HG02763 (cell line): ENCODE results near the gene TMEM119.
"Not testable (repeated sequence)": the region's sequence is repeated elsewhere in the genome, so short reads cannot be mapped to it uniquely, and the experiment has no call there.

Source experiments
- ATAC-seq: cut with Tn5 transposase; IDR thresholded peaks from one replicate; pipeline ENCODE4 v1.9.1; 2021; ENCODE audit warnings: mild to moderate bottlenecking, moderate library complexity; ENCODE audit not compliant: unreplicated experiment

TMEM119 gene

GRCh38 chr12:108635201-108635996 is 37.5 kb upstream of the TMEM119 start:
- peak; percentile 41 for ATAC-seq

- no peak for ATAC-seq
These were observed 36.5 kb upstream of the TMEM119 start for GRCh38 chr12:108634341-108634751.

- ATAC-seq: peak; percentile 50
These were observed 35.8 kb upstream of the TMEM119 start, which contains the start of gene SELPLG for GRCh38 chr12:108633534-108634248. Gene SELPLG (minus strand): TSS chr12:108633894. CDS start chr12:108624307, 9,587 bp downstream.

GRCh38 chr12:108633081-108633533 is 35.2 kb upstream of the TMEM119 start:
- ATAC-seq: no peak

DNA sequence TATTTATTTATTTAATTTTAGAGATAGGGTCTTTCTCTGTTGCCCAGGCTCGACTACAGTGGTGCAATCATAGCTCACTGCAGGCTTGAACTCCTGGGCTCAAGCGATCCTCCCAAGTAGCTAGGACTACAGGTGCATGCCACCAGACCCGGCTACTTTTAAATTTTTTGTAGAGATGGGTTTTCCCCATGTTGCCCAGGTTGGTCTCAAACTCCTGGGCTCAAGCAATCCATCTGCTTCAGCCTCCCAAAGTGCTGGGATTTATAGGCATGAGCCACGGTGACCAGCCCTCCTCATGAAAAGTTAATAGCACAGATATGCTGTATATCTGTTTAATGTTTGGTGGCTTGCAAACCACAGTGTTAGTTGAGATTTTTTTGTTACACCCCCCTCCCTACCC is 33.4 kb upstream of the TMEM119 start:
- ATAC-seq: not testable (repeated sequence)

DNA sequence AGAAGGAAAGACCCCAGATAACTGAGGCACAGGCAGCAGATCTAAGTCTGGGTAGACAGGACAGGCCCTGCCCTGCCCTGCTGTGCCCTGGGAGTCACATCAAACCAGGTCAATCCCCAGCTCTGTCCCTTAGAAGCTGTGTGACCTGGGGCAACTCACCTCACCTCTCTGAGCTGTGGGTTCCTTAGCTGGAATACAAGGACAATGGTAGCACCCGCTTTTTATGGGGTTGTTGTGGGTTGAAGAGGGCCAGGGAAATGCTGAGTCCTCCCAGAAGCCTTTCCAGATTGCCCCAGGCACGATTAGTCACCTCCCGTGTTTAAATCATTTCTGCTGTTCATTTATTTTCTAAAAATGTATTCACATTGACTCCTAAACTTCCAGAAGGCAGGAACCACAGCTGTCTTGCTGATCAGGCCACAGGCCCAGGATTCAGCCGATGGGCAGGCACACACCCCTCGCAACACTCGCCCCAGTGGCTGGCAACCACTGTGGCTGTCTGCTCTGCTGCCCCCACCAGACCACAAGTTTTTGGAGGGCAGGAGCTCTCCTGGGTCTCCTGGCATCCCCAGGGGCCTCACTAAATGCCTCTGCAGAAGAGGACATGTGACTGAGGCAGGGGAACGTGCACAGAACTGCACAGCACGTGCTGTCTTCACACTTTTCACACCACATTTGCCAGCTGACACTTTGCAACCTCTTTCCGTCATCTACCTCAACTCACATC is 32.8 kb upstream of the TMEM119 start:
- ATAC-seq: no peak

GRCh38 chr12:108629824-108630476 is 32.1 kb upstream of the TMEM119 start:
- no peak for ATAC-seq

DNA sequence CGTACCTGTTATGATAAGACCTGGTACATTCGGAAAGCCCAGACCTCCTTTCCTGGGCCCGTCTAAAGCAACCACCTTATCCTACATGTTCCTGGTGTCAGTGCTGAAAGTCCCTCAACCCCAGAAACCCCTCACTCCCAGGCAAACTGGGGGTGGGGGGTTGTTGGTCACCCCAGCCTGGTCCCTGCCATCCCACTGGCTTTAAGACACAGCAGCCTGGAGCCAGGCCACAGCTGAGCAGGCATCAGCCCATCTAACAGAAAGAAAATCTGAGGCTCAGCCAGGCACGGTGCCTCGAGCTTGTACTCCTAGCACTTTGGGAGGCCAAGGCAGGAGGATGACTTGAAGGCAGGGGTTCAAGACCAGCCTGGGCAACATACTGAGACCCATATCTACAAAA is 31.3 kb upstream of the TMEM119 start:
- no peak for ATAC-seq

DNA sequence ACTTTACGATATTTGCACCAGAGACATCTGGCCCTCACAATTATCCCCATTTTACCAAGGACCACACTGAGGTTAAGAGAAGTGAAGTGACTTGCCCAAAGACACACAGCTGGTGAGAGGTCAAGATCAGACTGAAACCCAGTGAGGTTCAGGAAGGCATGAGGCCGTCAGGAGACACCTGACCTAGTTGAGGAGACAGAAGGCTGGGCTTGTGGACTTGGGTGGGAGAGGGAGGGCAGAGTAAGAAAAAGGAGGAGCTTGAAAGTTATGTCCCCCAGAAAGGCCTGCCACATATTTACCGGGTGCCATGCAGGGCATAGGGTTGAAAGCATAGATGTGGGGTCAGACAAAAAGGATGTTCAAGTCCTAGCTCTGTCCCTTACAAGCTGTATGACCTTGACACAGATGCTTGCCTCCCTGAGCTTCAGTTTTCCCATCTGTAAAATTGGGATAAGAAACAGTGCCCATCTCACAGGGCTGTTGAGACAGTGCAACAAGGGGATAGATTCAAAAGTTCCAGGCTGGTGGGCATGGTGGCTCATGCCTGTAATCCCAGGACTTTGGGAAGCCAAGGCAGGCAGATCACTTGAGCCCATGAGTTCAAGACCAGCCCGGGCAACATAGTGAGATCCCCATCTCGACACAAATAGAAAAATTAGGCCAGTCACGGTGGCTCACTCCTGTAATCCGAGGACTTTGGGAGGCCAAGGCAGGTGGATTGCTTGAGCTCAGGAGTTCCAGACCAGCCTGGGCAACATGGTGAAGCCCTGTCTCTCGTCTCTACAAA is 29.4 kb upstream of the TMEM119 start:
- no peak for ATAC-seq

DNA sequence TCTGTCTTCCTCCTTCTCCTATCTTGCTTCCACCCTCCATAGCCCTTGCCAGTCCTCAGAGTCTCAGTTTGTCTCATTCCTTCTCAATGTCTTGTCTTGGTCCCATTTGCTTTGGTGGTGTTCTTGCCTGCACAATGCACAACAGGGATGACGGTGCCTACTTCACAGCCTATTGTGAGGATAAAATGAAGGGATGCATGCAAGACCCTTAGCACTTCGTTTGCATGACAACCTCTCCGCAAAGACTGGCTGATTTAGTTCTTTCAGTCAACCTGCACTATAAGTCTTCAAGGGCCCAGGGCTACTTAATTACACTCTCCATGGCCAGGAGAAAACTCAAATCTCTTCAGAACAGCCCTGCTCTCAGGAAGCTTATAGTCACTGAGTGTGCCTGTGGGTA is 27.3 kb upstream of the TMEM119 start:
- no peak for ATAC-seq

DNA sequence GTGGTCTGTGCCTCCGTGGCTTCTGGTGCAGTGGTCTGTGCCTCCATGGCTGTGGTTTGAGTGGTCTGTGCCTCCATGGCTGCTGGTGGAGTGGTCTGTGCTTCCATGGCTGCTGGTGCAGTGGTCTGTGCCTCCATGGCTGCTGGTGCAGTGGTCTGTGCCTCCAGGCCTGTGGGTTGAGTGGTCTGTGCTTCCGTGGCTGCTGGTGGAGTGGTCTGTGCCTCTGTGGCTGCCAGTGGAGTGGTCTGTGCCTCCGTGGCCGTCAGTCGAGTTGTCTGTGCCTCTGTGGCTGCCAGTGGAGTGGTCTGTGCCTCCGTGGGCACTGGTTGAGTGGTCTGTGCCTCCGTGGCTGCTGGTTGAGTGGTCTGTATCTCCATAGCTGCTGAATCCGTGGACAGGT is 25.7 kb upstream of the TMEM119 start:
- no peak for ATAC-seq

- ATAC-seq: no peak
These were observed 25.1 kb upstream of the TMEM119 start for GRCh38 chr12:108622921-108623514.

GRCh38 chr12:108622421-108622820 is 24.5 kb upstream of the TMEM119 start:
- no peak for ATAC-seq

DNA sequence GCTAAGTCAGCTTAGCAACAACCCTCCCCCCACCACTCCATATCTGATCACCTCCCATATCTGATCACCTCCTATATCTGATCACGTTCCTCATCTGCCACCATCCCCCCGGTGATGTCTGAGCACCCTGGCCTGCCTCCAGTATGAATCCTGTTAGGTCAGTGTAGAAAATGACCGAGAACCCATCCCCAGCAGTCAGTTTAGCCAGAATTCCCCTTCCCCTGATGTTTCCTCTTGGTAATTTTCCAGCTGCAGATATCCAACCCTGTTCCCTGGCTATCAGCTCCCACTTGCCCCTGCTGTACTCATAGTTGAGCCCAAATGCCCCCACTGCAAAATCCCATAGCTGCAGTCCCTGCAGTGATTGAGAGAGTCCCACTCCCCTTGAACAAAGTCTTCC is 23.3 kb upstream of the TMEM119 start:
- ATAC-seq: no peak

DNA sequence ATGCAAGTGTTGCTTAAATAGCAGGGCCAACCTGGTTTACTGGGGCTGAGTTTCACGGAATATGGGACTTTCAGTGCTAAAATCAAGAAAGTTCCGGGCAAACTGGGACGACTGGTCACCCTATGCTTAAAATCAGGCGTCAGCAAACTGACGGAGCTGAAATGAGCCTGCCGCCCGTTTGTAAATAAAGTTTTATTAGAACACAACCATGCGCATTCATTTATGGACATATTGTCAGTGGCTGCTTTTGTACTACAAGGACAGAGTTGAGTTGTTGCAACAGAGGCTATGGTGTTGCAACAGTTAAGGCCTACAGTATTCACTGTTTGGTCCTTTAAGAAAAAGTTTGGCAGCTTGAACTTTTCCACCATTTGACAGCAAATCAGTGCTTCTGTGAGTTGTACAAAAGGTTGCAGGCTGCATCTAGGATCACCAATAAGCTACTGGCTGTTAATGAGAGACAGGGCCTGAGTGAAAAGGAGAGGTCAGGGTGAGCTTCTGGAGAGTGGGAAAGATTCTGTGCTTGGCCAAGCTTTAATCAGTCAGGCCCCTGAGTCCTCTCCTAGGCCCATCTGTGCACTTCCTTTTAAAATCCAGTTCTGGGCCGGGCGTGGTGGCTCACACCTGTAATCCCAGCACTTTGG is 22.5 kb upstream of the TMEM119 start:
- ATAC-seq: no peak

DNA sequence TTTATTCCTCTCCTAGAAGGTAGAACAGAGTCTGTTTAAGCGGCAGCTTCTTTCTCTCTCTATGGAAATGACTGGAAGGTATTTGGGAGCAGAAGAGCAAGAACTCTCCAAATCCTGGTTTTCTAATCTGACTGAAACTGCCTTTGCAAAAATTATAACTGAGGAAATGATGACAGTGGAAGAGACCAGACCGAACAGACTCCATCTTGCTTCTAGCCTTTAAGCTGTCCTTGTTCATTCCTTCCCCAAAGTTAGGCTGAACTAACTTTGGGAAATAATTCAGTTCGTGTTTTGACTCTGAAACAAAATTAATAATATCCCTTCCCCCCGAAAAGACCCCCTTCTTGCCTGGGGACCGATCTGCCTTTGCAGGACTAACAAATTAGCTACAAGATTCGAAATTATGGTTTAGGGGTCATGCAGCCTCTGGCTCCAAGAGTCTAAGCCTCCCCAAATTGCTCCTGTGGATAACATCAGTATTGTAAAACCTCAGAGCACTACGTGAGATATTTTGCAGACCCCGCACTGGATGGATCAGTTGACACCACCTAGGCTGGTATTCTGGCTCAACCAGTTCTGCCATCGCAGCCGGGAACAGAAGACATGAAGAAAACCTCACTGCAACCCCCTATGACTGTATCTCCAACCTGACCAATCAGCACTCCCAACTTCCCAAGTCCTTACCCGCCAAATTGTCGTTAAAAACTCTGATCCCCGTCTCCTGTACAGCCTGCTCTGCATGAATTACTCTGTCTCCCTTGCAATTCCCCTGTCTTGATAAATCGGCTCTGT is 21.7 kb upstream of the TMEM119 start:
- ATAC-seq: no peak

DNA sequence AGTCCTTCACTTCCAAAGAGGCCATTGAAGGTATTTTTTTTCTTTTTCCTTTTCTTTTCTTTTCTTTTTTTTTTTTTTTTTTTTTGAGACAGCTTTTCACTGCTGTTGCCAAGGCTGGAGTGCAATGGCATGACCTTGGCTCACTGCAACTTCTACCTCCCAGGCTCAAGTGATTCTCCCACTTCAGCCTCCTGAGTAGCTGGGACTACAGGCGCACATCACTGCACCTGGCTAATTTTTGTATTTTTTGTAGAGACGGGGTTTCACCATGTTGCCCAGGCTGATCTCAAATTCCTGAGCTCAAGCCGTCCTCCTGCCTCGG is 21.0 kb upstream of the TMEM119 start:
- not testable (repeated sequence) for ATAC-seq

GRCh38 chr12:108618079-108618952 is 20.4 kb upstream of the TMEM119 start:
- peak; percentile 41 for ATAC-seq
